ENCODE measurements around the gene ATP8A2.
A peak's percentile ranks its signal among the peaks of the same experiment; 100 is the strongest.

Gene ATP8A2

GRCh38 chr13:26022538-26023292 is 650.9 kb downstream of the ATP8A2 start:
- no peak for DNase-seq

DNA sequence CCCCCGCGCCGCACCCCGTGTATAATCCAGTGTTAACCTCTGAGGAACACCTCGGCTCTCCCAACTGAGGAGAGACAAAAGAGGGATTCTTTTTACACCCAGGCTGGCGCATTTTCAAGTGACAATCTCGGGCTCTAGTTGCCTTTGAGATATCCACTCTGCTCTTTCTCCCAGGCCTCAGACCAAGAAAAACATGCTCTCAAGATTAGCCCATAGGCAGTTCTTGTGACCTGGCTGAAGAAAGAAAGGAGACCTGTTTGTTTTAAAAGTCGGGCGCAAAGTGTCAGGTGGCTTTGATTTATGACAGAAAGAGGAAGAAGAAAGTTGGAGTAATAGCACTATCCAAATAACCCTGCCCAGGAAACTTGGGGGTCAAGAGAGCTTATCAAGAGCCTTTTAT is 652.8 kb downstream of the ATP8A2 start:
- DNase-seq, result no peak

DNA sequence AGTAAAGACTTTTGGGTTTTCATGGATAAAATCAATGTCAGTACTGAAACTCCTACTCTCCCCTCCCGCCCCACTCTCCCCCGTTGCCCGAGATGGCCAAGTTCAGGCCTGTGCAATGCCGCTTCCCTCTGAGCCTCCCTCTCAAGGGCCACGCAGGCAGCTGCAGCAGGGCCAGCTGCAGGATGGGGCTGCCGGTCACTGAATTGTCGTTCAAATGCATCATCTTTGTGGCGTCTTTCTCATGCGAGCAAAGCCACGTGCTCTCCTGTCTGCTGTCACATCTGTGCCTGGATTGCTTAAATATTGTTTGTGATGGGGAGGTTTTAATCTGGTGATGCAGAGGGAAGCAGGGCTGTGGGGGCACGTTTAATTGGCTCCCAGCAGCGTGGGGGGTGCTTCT is 653.4 kb downstream of the ATP8A2 start:
- DNase-seq, result no peak

GRCh38 chr13:26025771-26026170 is 654.0 kb downstream of the ATP8A2 start:
- no peak for DNase-seq

DNA sequence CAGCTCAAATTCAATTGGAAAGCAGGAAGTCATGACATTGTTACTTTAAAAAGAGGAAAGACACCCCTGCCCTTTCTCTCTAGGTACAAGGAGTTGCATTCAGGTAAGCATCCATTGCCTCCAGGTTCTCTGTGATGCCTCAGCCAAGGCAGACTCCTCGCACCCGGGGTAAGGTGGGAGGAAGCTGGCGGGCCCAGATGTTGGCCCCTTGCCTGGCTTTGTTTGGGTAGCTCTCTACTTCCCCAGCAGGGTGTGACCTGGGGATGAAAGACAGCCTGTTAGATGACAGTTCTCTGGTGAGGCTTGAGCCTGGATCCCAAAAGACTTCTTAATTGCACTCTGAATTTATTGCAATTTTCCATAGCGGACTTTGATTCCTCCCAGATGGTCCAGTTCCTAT is 654.4 kb downstream of the ATP8A2 start:
- DNase-seq, result no peak

DNA sequence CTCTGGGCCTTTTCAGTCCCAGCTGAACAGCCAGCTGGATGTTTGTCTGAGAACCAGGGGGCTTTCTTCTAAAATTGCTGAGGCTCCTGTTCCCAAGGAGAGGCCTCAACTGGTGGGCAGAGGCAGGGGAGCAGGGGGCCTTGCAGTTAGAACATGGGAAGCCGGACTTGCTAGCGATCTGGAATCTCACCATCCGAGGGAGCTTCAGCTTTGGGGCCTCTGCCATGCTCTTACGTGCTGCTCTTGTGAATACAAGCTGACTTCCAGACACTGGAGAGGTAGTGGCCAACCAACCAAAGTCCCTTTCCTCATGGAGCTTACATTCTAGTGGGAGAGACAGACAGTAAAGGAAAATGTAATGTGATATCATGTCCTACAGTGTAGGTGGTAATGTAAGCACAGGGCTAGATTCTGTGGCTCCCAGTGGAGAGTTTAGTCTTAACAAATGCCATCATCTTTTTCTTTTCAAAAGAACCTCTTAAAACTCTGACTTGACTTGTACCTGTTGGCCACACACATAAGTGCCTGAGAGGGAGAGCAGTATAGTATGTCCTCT is 657.9 kb downstream of the ATP8A2 start:
- DNase-seq, result no peak

DNA sequence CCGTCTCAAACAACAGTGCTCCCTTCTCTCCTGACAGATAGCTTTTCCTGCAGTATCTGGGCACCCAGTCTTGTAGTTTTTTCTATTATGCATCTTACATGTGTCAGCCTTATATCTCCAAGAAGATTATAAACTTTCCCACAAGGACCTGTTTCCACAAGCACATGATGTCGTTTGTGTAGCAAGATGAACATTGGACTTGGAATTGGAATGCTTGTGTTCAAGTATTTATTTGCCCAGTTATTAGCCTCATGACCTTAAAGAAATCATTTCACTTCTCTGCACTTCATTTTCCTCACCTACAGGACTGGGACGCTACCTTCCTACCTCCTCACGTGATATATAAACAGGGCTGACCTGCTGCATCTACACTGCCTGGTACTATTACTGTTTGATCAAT is 658.6 kb downstream of the ATP8A2 start:
- DNase-seq, result no peak

DNA sequence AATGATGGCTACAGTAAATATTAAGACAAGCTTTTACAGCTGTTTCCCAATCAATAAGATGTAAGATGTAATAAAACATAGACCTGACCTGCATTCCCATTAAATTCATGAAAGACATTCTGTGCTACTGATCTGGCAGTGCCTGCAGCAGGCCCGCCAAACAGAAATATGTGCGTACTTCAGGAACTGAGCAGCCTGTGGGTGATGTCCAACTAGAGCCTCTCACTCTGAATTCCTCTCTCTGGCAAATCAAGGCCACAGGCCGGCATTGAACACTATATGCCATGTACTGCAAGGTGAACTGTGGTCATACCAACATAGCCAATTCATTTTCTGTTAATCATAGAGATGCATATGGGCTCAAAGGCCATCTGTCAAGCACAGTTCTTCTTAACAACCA is 662.2 kb downstream of the ATP8A2 start:
- no peak for DNase-seq

GRCh38 chr13:26036383-26036782 is 664.6 kb downstream of the ATP8A2 start:
- no peak for DNase-seq

DNA sequence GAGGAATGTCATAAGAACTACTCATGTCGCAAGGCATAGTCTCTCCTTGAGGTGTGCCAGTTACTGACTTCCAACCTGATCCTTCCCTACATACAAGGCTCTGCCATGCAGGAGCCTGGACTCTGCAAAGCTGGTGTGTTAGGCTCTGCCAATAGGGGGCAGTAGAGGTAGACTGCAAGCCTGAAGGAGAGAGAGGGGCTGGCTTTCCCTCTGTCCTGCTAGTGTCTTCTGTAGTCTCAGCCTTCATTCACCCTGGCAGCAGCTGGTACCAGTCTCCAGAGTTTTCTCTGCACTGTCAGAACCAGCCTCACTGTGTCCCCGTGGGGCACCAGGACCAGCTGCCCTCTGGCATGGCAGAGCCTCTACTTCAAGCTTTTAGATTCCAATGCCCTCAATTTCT is 665.5 kb downstream of the ATP8A2 start:
- DNase-seq, result no peak

DNA sequence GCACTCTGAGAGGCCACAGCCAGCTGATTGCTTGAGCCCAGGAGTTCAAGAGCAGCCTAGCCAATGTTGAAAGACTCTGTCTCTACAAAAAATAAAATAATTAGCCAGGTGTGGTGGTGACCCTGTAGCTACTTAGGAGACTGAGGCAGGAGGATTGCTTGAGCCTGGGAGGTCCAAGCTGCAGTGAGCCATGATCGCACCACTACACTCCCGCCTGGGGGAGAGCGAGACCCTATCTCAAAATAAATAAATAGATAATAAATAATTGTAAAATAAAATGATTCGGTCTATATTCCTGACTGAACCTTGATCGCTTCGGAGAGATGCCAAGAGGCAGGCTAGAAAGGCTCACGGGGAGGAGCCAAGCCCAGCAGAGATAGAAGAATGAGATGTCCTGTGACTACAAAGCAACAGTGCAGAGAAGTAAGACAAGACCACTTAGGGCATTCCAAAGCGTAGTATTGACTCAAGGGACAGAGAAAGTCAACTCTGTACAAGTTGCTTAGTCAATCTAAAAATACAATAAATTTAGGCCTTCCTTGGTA is 667.2 kb downstream of the ATP8A2 start:
- DNase-seq, result no peak

- no peak for DNase-seq
Observed at GRCh38 chr13:26041444-26041843, 669.7 kb downstream of the ATP8A2 start.

DNA sequence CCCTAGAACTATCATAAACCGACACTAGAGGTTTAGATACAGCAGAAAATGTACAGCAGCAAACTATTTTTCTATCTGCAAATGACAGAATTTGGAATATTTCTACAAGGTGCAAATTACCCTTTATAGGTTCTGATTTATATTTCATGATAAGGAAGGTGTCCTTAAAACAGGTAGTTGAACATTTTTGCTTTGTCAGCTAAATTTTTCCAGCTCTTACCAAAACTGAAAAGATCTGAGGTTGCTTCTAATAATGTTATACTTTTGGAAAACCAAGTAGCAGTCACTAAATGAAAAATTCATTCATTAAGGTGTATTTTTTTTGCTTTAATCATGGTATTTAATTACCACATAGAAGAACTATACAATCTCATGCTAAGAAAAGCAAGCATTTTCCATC is 671.0 kb downstream of the ATP8A2 start:
- DNase-seq, result no peak

GRCh38 chr13:26045142-26045541 is 673.4 kb downstream of the ATP8A2 start:
- DNase-seq, result no peak

DNA sequence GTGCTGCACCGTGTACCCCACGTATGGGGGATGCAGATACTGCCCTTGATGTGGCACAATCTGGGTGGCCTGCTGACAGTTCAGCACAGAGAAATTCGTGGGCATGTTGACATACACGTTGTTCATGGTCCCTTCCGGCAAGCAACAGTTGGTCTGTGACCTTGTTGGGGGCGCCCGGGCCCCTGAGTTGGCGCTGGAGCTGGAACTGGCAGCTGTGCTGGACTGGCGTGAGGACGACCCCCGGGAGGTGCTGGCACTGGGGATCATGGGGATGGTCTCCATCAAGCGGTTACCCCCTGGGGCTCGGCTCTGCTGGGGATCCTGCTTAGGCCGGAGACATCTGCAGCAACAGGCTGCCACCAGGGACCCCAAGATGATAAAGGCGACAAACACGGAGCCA is 674.9 kb downstream of the ATP8A2 start:
- no peak for DNase-seq

DNA sequence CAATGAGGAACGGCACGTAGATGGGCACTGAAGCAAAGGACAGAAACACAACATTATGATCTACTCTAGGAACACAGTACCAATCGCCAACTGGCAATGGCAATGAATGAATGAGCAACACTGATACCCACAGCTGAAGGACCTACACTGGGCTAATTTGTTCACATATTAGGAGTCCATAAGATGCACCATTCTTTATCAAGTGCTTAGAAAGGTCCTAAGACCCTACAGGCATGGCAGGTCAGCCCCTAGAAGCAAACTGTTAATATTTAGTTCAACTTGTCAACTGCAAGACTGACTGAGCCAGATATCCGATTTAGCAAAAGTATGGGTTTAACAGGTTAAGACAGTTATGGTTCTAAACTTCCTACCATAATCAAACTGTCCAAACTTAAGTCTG is 675.3 kb downstream of the ATP8A2 start:
- DNase-seq, result no peak

GRCh38 chr13:26048741-26049140 is 677.0 kb downstream of the ATP8A2 start:
- DNase-seq, result no peak

GRCh38 chr13:26050568-26051230 is 678.9 kb downstream of the ATP8A2 start:
- DNase-seq, result no peak

GRCh38 chr13:26051231-26051656 is 679.5 kb downstream of the ATP8A2 start:
- DNase-seq, result no peak

GRCh38 chr13:26051657-26052311 is 680.0 kb downstream of the ATP8A2 start, which contains the start of gene SHISA2:
Gene SHISA2 (minus strand): TSS chr13:26052016. CDS start chr13:26050975, 1,041 bp downstream.
- peak; percentile 30 to 34 for DNase-seq

GRCh38 chr13:26052337-26052736 is 680.6 kb downstream of the ATP8A2 start:
- peak; percentile 15 to 34 for DNase-seq

DNA sequence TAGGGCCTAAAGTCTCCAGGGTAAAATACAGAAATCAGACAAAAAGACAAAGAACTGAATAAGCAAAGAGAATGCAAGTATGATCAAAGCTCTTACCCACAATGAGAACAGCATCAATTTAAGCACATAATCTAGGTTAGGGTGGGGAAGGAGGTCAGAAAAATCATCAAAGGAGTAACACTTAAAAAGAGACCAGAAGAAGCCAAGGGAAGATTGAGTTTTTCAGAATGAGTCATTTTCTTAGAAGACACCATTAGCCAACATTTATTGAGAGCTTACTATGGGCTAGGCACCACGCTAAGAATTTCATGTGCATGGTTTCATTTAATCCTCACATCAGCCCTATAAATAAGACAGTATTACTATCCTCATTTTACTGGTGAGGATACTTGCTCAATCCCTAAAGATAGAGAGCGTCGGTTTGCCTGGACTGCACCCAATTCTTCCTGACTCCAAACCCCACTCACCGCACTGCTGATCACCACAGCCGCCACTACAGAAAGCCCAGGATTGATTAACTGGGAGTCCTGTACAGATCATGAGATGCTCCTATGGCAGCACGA is 681.7 kb downstream of the ATP8A2 start:
- no peak for DNase-seq

DNA sequence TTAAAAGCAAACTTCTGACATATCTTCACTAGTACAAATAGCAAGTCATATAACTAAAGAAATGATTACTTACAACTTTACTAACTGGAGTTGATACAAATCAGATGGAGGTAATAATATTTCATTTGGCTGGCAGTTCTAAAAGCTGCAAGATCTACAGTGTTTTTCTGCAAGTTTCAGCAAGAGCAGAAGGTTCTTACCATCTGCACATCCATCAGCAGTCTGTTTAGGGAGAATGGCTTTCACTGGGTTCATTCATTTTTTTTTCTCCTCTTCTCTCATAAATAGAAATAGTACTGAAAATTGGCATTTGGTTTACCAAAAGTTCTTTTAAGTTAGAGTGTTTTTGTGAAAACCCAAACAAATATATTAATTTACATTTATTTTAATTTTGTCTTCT is 683.1 kb downstream of the ATP8A2 start:
- DNase-seq, result no peak
